Prostate gland (tissue), 2 donors: ENCODE measurements around the gene SH3TC2. TPM values are rescaled to one million over a fixed set of nuclear protein-coding genes. Genes with fewer than 3 reads are reported as not detected.

Experiments
- DNase-seq: peaks from one replicate; pipeline ENCODE4 v3.0.0-alpha.2; 2019; ENCODE audit warnings: low spot score
- H3K27ac ChIP-seq, 2 donors: fragments of 200-600 bp; sonication (generic); 2 replicates each; pipeline ENCODE4 v1.5.1; 2017 to 2019
- H3K27me3 ChIP-seq: fragments of 200-600 bp; sonication (generic); replicated peaks from 2 replicates; pipeline ENCODE4 v1.5.1; 2019; ENCODE audit not compliant: insufficient read depth
- H3K36me3 ChIP-seq, 2 donors: fragments of 200-600 bp; sonication (generic); 1 replicate in 1 of 2; 2 replicates in 1 of 2; pipeline versions ENCODE4 v1.5.1 to v1.8.1; 2017 to 2019
- H3K4me1 ChIP-seq: fragments of 200-600 bp; sonication (generic); replicated peaks from 2 replicates; pipeline ENCODE4 v1.5.1; 2019
- H3K4me3 ChIP-seq, 2 donors: fragments of 200-600 bp; sonication (generic); 2 replicates each; pipeline ENCODE4 v1.5.1; 2017 to 2019
- H3K9me3 ChIP-seq: fragments of 200-600 bp; sonication (generic); 2 replicates; pipeline ENCODE4 v1.5.1; 2017
- POLR2A ChIP-seq: fragments of 450-650 bp; IDR thresholded peaks from one replicate; pipeline ENCODE4 v1.6.1; 2016; ENCODE audit warnings: antibody characterized with exemption, mild to moderate bottlenecking
- POLR2AphosphoS5 ChIP-seq: sonication (generic); formaldehyde crosslinking; IDR thresholded peaks from one replicate; pipeline ENCODE4 v1.6.1; 2017; ENCODE audit warnings: antibody characterized with exemption
- WGBS: methylation state at CpG from one replicate; pipeline ENCODE4 v1.1.5; 2018; 5-methylcytosine and 5-hydroxymethylcytosine counted together
- intact Hi-C: fragments of 100-400 bp; cut with DNase I; formaldehyde crosslinking; loops from one replicate; pipeline ENCODE4 v1.14.2; 2022
- total RNA-seq, 2 donors: library from RNA; depleted of rRNA; stranded (reverse); fragments of >200 nt; gene quantifications; one replicate each; pipeline ENCODE4 v1.1.0, GENCODE V29; 2016
- TF ChIP-seq, protein P1 (sequence below), 4 experiments: fragments of 200-600 bp in 2 of 4; fragments of 450-650 bp in 2 of 4; sonication (generic) in 2 of 4; IDR thresholded peaks; 1 replicate in 3 of 4; 2 replicates in 1 of 4; pipeline ENCODE4 v1.5.1; 2016 to 2019; ENCODE audit warnings: antibody characterized with exemption in 4 of 4, mild to moderate bottlenecking in 2 of 4, moderate library complexity in 2 of 4

The SH3TC2 gene
- total RNA-seq, 2 donors from 2014 or later, result 6.2 to 69.1 TPM

DNA sequence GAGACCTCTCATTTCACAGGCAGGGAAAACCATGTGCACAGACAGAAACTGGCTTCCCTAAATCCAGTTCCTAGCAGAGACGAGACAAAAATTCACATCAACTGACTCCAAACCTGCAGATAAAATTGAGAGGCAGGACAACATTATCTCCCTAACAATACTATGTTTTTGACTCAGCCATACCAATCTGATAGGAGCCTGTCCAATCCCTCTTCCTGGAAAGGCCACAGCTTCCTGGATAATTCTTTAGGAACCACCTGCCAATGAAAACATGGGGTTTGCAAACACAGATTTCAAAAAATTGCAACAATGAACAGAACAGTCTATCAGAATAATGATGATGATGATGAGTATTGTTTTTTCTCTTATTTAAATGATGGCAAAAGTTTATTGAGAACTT is 22.4 kb downstream of the SH3TC2 start:
- WGBS, result 48% methylated on average over 1 of the region's 1 CpG
- Histone ChIP-seq H3K4me3 (no peak overlapping the region), H3K4me1 (no peaks in the 10 kb centered on the region), H3K27me3 (no peaks in the 10 kb centered on the region), H3K9me3 (no peaks in the 10 kb centered on the region), H3K27ac (no peak overlapping the region), H3K36me3 (no peaks in the 10 kb centered on the region)
- DNase-seq, result no peak
- peak; percentile 17 for TF ChIP-seq POLR2AphosphoS5
- TF ChIP-seq, protein P1, sequence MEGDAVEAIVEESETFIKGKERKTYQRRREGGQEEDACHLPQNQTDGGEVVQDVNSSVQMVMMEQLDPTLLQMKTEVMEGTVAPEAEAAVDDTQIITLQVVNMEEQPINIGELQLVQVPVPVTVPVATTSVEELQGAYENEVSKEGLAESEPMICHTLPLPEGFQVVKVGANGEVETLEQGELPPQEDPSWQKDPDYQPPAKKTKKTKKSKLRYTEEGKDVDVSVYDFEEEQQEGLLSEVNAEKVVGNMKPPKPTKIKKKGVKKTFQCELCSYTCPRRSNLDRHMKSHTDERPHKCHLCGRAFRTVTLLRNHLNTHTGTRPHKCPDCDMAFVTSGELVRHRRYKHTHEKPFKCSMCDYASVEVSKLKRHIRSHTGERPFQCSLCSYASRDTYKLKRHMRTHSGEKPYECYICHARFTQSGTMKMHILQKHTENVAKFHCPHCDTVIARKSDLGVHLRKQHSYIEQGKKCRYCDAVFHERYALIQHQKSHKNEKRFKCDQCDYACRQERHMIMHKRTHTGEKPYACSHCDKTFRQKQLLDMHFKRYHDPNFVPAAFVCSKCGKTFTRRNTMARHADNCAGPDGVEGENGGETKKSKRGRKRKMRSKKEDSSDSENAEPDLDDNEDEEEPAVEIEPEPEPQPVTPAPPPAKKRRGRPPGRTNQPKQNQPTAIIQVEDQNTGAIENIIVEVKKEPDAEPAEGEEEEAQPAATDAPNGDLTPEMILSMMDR (IDR thresholded peaks at IDR 0.05), result no peak
- no peak for TF ChIP-seq POLR2A
- intact Hi-C loops, result no loop called here

DNA sequence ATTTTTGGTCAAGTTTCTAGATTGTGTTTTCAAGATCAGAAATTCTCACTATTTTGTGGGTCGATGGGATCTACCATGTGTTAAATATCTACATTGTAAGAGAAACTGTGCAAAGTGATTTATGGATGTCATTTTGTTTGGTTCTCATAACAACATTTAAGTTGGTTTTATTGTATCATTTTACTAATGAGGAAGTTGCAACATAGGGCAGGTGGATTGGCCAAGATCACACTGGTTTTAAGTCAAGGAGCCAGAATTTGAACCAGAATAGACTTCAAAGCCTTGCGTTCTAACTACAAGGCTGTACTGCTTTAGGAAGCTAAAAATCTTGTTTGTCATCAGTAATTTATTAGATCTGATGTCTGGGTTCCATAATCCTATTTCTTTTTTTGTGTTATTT is 23.4 kb downstream of the SH3TC2 start:
- Histone ChIP-seq H3K27ac (no peak overlapping the region), H3K4me1 (no peaks in the 10 kb centered on the region), H3K27me3 (no peaks in the 10 kb centered on the region), H3K4me3 (no peak overlapping the region), H3K36me3 (no peaks in the 10 kb centered on the region), H3K9me3 (no peaks in the 10 kb centered on the region)
- DNase-seq, result no peak
- 54% methylated on average over 2 of the region's 2 CpGs for WGBS
- TF ChIP-seq, protein P1 (IDR thresholded peaks at IDR 0.05), result no peak
- TF ChIP-seq POLR2A, result no peak
- TF ChIP-seq POLR2AphosphoS5, result no peak
- intact Hi-C loops, result loop anchor here (5.0 kb wide), 1 partner anchor 37 kb away; no protein-coding TSS in a partner anchor

DNA sequence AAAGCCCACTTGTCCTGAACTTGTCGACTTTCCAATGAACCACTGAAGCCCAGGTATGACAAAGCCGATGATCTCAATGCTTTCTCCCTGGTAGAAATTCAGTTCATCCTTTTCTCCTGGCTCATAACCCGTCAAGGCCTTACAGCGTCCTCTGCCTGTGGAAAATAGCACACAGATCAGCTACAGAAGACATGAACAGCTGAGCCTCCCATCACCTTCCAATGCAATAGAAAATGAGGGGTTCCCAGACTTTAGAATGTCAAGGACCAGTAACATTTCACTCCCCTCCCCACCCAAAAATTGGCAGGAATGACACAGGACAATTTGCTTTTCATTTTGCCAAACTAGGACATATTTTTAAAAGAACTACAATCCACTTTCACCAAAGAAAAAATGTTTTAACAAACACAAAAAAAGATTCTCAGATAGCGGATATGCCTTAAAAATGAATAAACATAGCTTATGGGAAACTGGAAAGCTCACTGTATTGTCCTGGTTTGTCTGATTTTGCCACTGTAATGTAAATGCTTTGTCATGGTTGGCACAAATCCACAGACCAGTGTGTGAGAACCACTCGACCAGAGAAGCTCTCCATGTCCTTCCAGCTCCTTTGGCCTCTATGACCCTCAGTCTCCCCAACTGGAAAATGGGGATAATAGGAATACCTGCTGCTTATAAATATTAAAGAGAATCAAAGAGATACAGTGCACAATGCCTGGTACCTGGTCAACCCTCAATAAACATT is 24.4 kb downstream of the SH3TC2 start:
- 83% methylated on average over 6 of the region's 6 CpGs for WGBS
- TF ChIP-seq POLR2A (no peak), POLR2AphosphoS5 (no peak)
- TF ChIP-seq, protein P1 (IDR thresholded peaks at IDR 0.05), result no peak
- Histone ChIP-seq H3K4me3 (no peak overlapping the region), H3K27me3 (no peaks in the 10 kb centered on the region), H3K36me3 (no peaks in the 10 kb centered on the region), H3K4me1 (no peaks in the 10 kb centered on the region), H3K9me3 (no peaks in the 10 kb centered on the region), H3K27ac (no peak overlapping the region)
- intact Hi-C loops, result loop anchor here (5.0 kb wide), 1 partner anchor 36 kb away; no protein-coding TSS in a partner anchor
- DNase-seq, result no peak

DNA sequence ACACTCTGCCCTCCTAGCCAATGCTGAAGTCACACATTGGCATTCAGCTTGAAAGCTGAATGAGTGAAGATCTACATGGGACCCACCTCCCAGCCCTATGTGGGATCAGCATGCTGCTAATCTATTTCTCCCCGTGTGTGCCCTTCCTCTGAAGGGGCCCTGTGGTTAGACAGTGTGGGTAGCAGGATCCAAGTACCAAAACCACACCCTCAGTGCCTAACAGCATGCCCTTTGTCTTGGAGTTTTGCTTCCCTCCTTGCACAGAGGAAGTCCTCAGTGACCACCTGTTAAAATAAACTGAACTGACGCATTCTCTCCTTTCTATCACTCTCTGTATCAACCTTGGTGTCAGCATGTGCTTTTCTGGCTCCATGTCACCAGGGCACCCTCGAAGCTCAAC is 25.0 kb downstream of the SH3TC2 start:
- Histone ChIP-seq H3K4me3 (no peak overlapping the region), H3K4me1 (no peaks in the 10 kb centered on the region), H3K36me3 (no peaks in the 10 kb centered on the region), H3K27ac (no peak overlapping the region), H3K27me3 (no peaks in the 10 kb centered on the region), H3K9me3 (no peaks in the 10 kb centered on the region)
- DNase-seq, result no peak
- intact Hi-C loops, result loop anchor here (2.0 to 5.0 kb wide), 2 partner anchors 36 to 305 kb away; no protein-coding TSS in a partner anchor
- WGBS, result 49% methylated on average over 3 of the region's 3 CpGs
- TF ChIP-seq POLR2AphosphoS5 (no peak), POLR2A (no peak)
- TF ChIP-seq, protein P1 (IDR thresholded peaks at IDR 0.05), result no peak

DNA sequence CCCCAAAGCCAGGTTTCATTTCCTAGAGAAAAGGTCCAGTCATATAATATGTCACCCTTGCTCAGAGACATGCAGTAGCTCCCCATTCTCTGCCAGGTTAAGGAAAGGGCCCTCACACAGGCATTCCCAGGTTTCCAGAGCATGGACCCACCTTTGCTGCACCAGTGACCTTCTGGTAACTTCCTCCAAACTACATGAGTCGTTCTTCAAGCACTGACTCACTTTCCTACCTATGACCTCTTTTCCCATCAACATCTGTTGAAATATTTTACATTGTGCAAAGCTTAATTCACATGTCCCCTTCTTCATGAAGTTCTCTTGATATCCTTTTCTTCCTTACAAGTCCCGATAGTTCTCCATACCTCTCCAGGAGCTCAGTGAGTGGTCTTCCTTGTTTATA is 25.9 kb downstream of the SH3TC2 start:
- intact Hi-C loops, result loop anchor here (2.0 to 5.0 kb wide), 2 partner anchors 35 to 304 kb away; no protein-coding TSS in a partner anchor
- Histone ChIP-seq H3K4me1 (no peaks in the 10 kb centered on the region), H3K36me3 (no peaks in the 10 kb centered on the region), H3K27me3 (no peaks in the 10 kb centered on the region), H3K4me3 (no peak overlapping the region), H3K9me3 (no peaks in the 10 kb centered on the region), H3K27ac (no peak overlapping the region)
- TF ChIP-seq POLR2AphosphoS5, result no peak
- no peak for TF ChIP-seq POLR2A
- TF ChIP-seq, protein P1 (IDR thresholded peaks at IDR 0.05), result no peak
- WGBS, result 90% methylated on average over 2 of the region's 2 CpGs
- DNase-seq, result no peak
